Glomerular endothelial cell (primary cell): ENCODE measurements around the gene ATP8A2. TPM values are rescaled to one million over a fixed set of nuclear protein-coding genes. Genes with fewer than 3 reads are reported as not detected.

Source experiments
- DNase-seq: peaks from one replicate; pipeline ENCODE4 v3.0.0-alpha.2; 2011; ENCODE audit warnings: low read depth, low spot score; ENCODE audit errors: extremely low read depth
- total RNA-seq: library from RNA; depleted of rRNA; stranded (reverse); fragments of >200 nt; gene quantifications from 2 replicates; pipeline ENCODE4 v1.2.3, GENCODE V29; 2015

Gene ATP8A2
- total RNA-seq, 1 donor from 2014 or later, result 0.12 TPM

DNA sequence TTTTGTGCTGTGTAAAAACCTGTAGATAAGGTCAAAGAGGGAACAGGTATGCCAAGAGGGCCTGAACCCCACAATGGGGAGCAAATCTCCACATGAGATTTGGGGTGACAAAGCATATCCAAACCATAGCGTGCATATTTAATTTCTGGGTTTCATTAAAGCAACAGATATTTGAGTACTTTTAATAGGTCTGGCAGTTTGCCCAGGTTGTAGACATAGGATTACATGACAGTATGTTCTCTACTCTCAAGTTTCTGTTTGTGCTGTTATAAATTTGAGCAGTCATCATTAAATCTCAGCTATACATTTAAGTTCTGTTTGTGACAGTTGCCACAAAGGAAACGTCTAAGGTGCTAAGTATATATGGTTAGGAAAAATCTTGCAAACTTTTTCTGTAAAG is 236.4 kb downstream of the ATP8A2 start:
- DNase-seq, result no peak

DNA sequence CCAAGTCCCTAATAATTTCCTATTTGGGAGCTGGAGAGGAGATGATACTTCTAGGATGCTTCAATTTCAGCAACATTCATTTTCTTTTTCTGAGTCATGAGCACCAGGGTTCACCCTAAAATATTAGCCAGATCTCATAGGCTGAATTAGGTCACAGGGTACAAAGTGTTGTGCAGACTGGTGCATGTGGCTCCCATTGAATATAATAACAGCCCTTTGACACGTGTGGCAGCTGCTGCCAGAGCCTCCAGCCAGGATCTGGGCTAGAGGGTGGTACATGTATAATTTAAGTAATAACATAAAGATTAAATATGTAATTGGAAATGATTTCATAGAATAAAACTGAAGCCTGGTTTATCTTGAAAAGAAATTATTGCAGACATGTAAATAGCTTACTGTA is 244.9 kb downstream of the ATP8A2 start:
- no peak for DNase-seq

DNA sequence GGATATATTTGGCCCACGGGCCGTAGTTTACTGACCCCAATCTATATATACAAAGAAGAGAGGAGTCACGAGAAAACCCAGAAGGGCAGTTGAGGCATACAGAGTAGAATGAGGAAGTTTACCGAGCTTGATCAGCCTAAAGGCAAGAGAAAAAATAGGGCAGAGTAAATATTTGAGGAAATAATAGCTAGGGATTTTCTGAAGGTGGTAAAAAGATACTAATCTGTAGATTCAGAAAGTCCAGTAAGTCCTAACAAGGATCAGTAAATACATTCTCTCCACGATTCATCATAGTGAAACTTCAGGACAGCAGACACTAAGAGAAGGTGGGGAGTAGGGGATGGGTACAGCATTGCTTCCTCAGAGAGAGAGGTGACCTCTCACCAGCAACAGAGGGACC is 248.1 kb downstream of the ATP8A2 start:
- DNase-seq, result no peak

DNA sequence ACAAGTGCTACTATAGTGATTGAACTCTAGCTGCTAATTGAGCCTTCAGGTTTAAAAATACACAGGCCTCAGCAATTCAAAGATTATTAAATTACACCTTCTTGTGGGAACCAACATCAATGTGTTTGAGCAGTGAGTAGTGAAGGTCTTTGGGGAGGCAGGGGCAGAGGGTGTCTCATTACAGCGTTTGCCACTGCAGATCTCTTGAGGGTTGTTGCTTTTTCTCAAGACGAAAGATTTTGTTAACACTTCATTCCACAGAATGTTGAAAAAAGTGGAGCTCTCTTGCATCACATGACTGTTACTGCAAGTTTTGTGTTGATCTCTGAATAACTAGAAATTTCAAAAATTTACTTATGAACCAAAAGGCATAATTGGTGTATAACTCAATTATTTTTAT is 253.6 kb downstream of the ATP8A2 start:
- no peak for DNase-seq

- DNase-seq, result no peak
These were observed 258.6 kb downstream of the ATP8A2 start for GRCh38 chr13:25630329-25630900.

- no peak for DNase-seq
These were observed 260.6 kb downstream of the ATP8A2 start for GRCh38 chr13:25632166-25632888.

GRCh38 chr13:25633093-25633492 is 261.3 kb downstream of the ATP8A2 start:
- DNase-seq, result no peak

GRCh38 chr13:25645681-25646080 is 273.9 kb downstream of the ATP8A2 start:
- DNase-seq, result no peak

GRCh38 chr13:25649001-25649633 is 277.3 kb downstream of the ATP8A2 start:
- no peak for DNase-seq

DNA sequence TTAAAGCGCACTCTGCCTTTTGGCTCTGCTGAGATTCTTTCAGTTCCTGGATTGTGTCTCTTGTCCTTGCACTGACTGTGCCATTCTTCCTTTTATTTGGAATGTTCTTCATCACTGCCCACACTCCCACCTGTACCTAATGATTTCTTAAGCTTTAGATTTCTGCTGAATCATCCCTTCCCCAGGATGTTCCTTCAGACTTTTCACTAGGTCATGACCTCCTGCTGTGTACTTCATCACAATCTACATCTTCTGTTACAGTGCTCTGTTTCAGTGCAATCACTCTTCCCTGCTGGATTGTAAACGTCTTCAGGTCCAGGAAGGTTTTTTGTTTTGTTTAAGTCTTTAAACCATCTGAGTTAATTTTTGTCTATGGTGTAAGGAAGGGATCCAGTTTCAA is 281.0 kb downstream of the ATP8A2 start:
- no peak for DNase-seq

DNA sequence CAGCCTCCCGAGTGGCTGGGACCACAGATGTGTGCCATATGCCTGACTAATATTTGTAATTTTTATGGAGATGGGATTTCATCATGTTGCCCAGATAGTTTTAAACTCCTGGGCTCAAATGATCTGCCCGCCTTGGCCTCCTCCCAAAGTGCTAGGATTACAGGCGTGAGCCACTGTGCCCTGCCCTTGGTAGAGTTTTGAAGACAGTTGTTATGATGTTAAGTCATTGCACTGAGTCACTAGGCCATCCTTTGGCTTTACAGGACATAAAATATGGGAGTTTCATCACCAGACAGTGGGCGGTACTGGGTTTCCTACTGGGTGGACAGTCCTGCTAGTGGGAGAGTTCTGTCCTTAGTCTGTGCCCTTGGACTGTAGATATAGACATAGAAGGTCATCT is 282.5 kb downstream of the ATP8A2 start:
- DNase-seq, result no peak

- no peak for DNase-seq
These were observed 285.4 kb downstream of the ATP8A2 start for GRCh38 chr13:25657157-25657556.

GRCh38 chr13:25659091-25659795 is 287.5 kb downstream of the ATP8A2 start:
- DNase-seq, result no peak

GRCh38 chr13:25660996-25661395 is 289.2 kb downstream of the ATP8A2 start:
- DNase-seq, result no peak

GRCh38 chr13:25662516-25662915 is 290.7 kb downstream of the ATP8A2 start:
- no peak for DNase-seq

GRCh38 chr13:25668345-25668744 is 296.6 kb downstream of the ATP8A2 start:
- DNase-seq, result no peak

GRCh38 chr13:25673711-25674110 is 301.9 kb downstream of the ATP8A2 start:
- no peak for DNase-seq

- no peak for DNase-seq
These were observed 302.6 kb downstream of the ATP8A2 start for GRCh38 chr13:25674371-25674770.

- no peak for DNase-seq
These were observed 303.3 kb downstream of the ATP8A2 start for GRCh38 chr13:25675060-25675459.

DNA sequence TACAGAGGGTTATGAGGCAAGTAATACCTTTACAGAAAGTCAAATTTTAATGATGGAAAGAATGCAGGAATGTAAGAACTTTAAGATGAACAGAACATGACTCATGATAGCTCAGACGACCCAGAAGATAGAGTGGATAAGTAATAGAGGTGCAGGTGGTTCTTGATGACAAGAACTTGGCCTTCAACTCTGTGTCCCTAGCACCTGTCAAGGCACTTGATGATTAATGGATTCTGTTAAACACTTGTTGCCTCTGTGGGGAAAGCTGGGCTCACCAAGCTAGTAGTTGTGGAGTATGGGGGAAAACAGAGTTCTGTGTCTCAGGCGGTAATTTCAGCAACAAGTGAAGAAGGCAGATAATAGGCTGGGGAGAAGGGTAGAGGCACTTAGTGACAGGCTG is 306.2 kb downstream of the ATP8A2 start:
- DNase-seq, result no peak

DNA sequence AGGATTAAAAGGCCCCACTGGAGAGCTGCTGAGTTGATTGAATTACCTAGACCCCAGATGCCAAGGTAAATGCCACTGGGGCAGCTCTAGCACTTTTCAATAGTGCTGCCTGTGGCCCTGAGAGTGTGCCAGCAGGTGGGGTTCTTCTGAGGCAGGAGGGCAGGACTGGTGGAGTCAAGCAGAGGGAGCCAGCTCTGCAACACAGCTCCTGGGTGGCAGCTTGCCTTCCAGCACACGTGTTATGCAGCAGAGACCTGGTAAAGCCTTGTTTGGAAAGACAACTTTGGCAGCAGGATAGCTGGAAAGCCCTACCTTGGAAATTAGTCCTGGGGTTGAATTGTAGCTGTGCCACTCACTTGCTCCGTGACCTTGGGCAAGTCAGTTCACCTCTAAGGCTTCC is 306.6 kb downstream of the ATP8A2 start:
- DNase-seq, result no peak

DNA sequence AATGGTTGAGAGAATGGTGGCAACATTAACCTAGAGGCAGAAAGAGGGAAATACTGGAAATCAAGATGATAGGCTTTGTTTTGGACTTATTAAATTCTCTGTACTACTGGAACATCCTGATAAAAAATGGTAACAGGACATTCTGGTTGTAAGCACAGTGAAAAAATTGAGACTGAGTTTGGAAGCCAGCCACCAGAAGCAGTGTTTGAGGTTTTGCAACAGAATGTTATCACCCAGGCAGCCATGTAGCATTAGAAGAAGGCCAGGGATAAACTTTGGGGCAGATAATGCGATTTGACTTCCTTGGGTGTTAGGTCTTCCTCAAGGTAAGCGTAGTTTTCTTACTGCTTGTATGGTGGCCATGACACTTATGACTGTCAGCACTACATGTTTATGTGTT is 307.4 kb downstream of the ATP8A2 start:
- no peak for DNase-seq
